SH-SY5Y (cell line): ENCODE measurements around the gene PPFIA4.

Experiments used
- GATA2 ChIP-seq: IDR thresholded peaks from 2 replicates; pipeline ENCODE4 v1.6.1; 2011; ENCODE audit warnings: mild to moderate bottlenecking, low read depth, low read length
- GATA3 ChIP-seq: IDR thresholded peaks from 2 replicates; pipeline ENCODE4 v1.6.1; 2011; ENCODE audit warnings: low read depth, mild to moderate bottlenecking, low read length, moderate library complexity

GRCh38 chr1:203041351-203041932 lies 15.2 kb downstream of the PPFIA4 start:
- TF ChIP-seq GATA3, result no peak
- no peak for TF ChIP-seq GATA2
